ENCODE measurements around the gene GOLGA3.

GOLGA3 gene

DNA sequence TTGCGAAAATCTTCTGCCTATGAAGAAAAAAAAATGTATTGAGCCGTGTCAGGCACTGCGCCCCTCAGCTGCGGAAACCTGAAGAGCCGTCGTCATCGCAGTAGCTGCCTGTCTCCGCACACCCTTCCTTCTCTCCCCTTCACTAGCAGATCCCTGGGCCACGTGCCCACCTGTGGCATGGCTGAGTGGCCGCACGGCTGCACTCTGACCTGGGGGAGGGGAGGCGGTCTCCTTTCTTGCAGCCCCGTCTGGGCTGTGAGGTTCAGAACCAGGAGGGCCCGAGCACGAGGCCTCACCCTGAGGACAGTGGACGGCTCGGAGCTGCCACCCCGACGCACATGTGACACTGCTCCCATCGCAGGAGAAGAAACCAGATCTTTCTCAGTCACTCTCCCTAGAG lies 93.2 kb downstream of the GOLGA3 start:
- peaks cover 7% of the 10 kb centered on the region; the same call in 1 of the 2 replicates for H3F3A ChIP-seq (ENCODE audit: low read depth)
- no peaks in the 10 kb centered on the region for H3K9me3 ChIP-seq (ENCODE audit: insufficient read depth, low read depth, low read length)
- no peak overlapping the region for H3K4me2 ChIP-seq (ENCODE audit: low read depth, low read length, poor library complexity, severe bottlenecking)
- TF ChIP-seq, protein P1, sequence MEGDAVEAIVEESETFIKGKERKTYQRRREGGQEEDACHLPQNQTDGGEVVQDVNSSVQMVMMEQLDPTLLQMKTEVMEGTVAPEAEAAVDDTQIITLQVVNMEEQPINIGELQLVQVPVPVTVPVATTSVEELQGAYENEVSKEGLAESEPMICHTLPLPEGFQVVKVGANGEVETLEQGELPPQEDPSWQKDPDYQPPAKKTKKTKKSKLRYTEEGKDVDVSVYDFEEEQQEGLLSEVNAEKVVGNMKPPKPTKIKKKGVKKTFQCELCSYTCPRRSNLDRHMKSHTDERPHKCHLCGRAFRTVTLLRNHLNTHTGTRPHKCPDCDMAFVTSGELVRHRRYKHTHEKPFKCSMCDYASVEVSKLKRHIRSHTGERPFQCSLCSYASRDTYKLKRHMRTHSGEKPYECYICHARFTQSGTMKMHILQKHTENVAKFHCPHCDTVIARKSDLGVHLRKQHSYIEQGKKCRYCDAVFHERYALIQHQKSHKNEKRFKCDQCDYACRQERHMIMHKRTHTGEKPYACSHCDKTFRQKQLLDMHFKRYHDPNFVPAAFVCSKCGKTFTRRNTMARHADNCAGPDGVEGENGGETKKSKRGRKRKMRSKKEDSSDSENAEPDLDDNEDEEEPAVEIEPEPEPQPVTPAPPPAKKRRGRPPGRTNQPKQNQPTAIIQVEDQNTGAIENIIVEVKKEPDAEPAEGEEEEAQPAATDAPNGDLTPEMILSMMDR (conservative IDR thresholded peaks at IDR 0.05; ENCODE audit: low read length): no peak
- no peak for TF ChIP-seq EZH2phosphoT487 (IDR thresholded peaks at IDR 0.05; ENCODE audit: borderline replicate concordance)
- peaks cover 88% of the 10 kb centered on the region; the same call in 1 of the 2 replicates for H3K36me3 ChIP-seq (ENCODE audit: insufficient read depth, low read length)
- no peaks in the 10 kb centered on the region for H3K79me2 ChIP-seq (ENCODE audit: insufficient read depth, low read length)
- no peak overlapping the region for H2AFZ ChIP-seq (ENCODE audit: low read length)
- no peak overlapping the region for H3K4me3 ChIP-seq (ENCODE audit: low read length, poor library complexity, severe bottlenecking)
- H3K4me1 ChIP-seq (ENCODE audit: insufficient read depth, low read length, poor library complexity, severe bottlenecking): no peaks in the 10 kb centered on the region
- no peaks in the 10 kb centered on the region for H4K20me1 ChIP-seq (ENCODE audit: insufficient read depth, low read length, poor library complexity, severe bottlenecking)
- H3K27me3 ChIP-seq (ENCODE audit: insufficient read depth, low read length, poor library complexity, severe bottlenecking): no peaks in the 10 kb centered on the region
- no peaks in the 10 kb centered on the region for H3K9me2 ChIP-seq (replicated peaks; ENCODE audit: low read depth, low read length)
- H3K9ac ChIP-seq (ENCODE audit: low read depth, low read length, poor library complexity, severe bottlenecking): no peak overlapping the region

DNA sequence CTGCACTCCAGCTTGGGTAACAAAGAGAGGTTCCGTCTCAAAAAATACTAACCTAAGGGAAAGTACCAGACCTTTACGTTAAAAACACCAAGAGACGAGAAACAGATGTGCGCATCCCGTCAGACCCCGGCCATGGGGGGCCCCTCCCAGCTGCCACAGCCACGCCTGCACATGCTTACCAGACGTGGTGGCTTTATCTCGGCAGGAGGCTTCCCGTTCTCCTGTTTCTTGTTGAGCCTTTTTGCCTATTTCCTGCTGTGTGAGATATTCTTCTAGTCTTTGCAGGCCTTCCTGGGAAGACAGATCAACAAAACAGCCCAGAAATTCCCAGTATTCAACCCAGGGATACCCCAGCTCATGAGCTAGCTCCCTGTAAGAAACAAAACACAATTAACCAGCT lies 94.5 kb downstream of the GOLGA3 start:
- Histone ChIP-seq H3K79me2 (ENCODE audit: insufficient read depth, low read length) (no peaks in the 10 kb centered on the region), H3K9me2 (replicated peaks; ENCODE audit: low read depth, low read length) (no peaks in the 10 kb centered on the region), H3F3A (ENCODE audit: low read depth) (peaks cover 10% of the 10 kb centered on the region; the same call in 1 of the 2 replicates), H2AFZ (ENCODE audit: low read length) (no peak overlapping the region), H3K4me3 (ENCODE audit: low read length, poor library complexity, severe bottlenecking) (no peak overlapping the region), H3K27me3 (ENCODE audit: insufficient read depth, low read length, poor library complexity, severe bottlenecking) (no peaks in the 10 kb centered on the region), H3K9me3 (ENCODE audit: insufficient read depth, low read depth, low read length) (no peaks in the 10 kb centered on the region), H3K9ac (ENCODE audit: low read depth, low read length, poor library complexity, severe bottlenecking) (no peak overlapping the region), H3K4me1 (ENCODE audit: insufficient read depth, low read length, poor library complexity, severe bottlenecking) (no peaks in the 10 kb centered on the region), H3K36me3 (ENCODE audit: insufficient read depth, low read length) (peaks cover 75% of the 10 kb centered on the region; the same call in 1 of the 2 replicates), H4K20me1 (ENCODE audit: insufficient read depth, low read length, poor library complexity, severe bottlenecking) (no peaks in the 10 kb centered on the region), H3K4me2 (ENCODE audit: low read depth, low read length, poor library complexity, severe bottlenecking) (no peak overlapping the region)
- TF ChIP-seq, protein P1 (conservative IDR thresholded peaks at IDR 0.05; ENCODE audit: low read length): no peak

GRCh38 chr12:132731574-132731973 lies 97.1 kb downstream of the GOLGA3 start:
- Histone ChIP-seq H3K4me1 (ENCODE audit: insufficient read depth, low read length, poor library complexity, severe bottlenecking) (no peaks in the 10 kb centered on the region), H3K4me3 (ENCODE audit: low read length, poor library complexity, severe bottlenecking) (no peak overlapping the region), H3K36me3 (ENCODE audit: insufficient read depth, low read length) (peaks cover 68% of the 10 kb centered on the region; the same call in 1 of the 2 replicates), H3K4me2 (ENCODE audit: low read depth, low read length, poor library complexity, severe bottlenecking) (no peak overlapping the region), H3K9me3 (ENCODE audit: insufficient read depth, low read depth, low read length) (no peaks in the 10 kb centered on the region), H2AFZ (ENCODE audit: low read length) (no peak overlapping the region), H3K79me2 (ENCODE audit: insufficient read depth, low read length) (no peaks in the 10 kb centered on the region), H3K9ac (ENCODE audit: low read depth, low read length, poor library complexity, severe bottlenecking) (no peak overlapping the region), H3K27me3 (ENCODE audit: insufficient read depth, low read length, poor library complexity, severe bottlenecking) (no peaks in the 10 kb centered on the region), H3K9me2 (replicated peaks; ENCODE audit: low read depth, low read length) (no peaks in the 10 kb centered on the region), H4K20me1 (ENCODE audit: insufficient read depth, low read length, poor library complexity, severe bottlenecking) (no peaks in the 10 kb centered on the region), H3F3A (ENCODE audit: low read depth) (peaks cover 10% of the 10 kb centered on the region; the same call in 1 of the 2 replicates)
- TF ChIP-seq, protein P1 (conservative IDR thresholded peaks at IDR 0.05; ENCODE audit: low read length): no peak
- no peak for TF ChIP-seq EZH2phosphoT487 (IDR thresholded peaks at IDR 0.05; ENCODE audit: borderline replicate concordance)

Measured in Loucy (cell line).